GM19328 (cell line): ENCODE data around the gene UROC1.

Experiments used
- ATAC-seq: cut with Tn5 transposase; IDR thresholded peaks from one replicate; pipeline ENCODE4 v1.9.1; 2021; ENCODE audit warnings: mild to moderate bottlenecking, moderate library complexity; ENCODE audit not compliant: unreplicated experiment

The UROC1 gene

DNA sequence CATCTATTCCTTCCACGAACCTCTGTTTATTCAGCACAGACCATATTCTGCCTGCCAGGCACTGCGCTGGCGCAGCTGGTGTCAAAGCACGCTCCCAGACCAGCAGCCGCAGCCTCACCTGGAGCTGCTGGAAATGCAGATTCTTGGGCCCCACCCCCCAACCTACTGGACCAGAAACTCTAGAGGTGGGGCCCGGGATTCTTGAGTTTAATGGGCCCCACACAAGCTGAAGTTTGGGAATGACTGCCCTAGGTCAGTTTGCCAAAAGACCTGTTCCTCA is 13.4 kb upstream of the UROC1 start:
- ATAC-seq = no peak

DNA sequence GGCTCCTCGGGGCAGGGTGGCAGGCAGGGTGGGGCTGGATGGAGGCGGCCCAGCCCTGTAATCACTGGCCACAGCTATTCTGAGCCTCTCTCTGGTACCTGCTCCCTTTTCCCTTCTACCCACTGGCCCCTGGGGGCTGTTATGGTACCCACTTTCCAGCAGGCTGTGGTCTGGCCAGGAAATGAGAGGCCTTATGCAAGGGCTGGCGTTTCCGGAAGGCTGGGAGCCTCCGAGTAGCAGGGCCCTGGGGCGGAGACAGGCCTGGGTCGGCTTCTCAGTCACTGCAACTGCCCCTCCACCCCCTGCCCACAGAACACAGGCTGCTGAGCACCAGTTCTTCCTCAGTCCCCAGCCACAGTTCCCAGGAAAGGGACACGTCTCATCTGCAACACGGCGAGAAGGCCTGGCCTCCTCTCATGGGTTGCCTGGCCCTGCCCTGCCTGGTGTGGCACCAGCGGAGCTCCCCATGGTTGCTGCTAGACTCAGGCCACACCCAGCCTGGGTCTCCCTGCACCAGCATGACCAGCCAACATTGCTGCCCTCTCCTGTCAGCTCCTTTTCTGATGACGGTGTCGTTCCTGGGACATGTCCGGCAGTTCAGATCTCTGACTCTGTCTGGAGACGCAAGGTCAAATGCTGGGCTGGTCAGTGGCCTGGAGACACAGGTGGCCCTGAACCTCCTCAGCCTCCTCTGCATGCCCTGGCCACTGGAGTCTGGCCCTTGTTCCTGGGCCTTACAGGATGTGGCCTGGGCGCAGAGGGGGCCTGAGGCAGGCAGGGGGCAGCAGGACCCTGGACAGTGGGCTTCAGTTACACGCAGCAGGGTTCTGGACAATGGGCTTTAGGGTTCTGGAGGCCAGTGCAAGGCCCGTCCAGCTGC is 12.8 kb upstream of the UROC1 start:
- no peak for ATAC-seq

DNA sequence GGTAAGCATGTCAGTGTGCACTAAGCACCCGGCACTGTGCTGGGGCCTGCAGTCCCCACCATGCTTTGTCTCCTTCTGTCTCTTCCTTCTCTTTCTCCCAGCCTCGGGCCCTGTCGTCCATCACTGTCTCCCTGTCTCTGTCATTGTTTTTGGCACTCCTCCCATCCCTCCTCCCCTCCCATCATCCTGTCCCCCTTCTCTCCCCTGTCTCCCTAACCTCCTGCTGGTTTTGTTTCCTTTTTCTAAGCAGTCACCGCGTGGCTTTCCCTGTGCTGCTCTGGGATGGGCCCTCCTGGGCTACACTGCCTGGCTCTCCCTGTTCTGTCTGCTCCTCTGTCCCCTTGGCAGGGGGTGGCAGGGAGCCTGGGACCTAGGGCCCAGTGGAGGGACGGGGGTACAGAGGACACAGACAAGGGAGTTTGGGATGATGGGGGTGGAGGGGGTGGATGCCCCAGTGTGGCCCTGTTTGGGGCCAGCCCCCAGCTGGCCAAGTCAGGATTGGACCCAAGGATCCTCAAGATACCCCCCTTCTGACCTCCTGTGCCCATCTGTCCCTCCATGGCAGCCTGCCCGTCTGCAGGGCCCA is 12.1 kb upstream of the UROC1 start:
- ATAC-seq = no peak

DNA sequence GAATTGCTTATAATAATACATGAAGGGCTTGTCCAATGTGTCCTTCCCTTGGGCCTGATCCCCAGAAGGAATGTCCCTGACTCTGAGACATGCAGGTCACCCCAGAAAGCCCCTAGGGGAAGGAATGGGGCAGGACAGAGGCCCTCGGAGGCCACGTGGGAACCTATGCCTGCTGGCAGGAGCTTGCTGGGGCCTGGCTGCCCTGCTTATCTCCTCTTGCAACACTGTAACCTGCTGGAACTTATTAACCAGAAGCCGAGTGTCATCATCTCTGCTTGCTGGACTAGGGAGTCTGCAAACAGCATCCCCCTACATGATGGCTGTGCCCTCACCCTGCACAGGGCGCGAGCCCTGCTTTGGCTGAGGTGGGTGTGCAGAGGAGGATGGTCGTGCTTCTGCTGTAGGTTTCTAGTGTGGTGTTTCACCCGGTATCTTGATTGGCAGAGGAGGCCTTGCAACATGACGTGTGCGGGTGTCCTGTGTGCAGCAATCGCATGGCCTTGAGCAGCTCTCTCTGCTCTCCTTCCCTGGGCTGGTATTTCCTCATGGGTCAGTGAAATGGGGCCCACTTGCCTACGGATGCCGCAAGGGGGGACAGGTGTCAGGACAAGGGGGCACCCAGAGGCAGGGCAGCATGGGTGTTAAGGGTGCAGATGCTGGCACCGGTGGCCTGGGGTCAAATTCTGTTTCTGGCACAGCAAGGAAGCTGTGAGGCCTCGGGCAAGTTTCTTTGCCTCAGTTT is 11.4 kb upstream of the UROC1 start:
- ATAC-seq = no peak

DNA sequence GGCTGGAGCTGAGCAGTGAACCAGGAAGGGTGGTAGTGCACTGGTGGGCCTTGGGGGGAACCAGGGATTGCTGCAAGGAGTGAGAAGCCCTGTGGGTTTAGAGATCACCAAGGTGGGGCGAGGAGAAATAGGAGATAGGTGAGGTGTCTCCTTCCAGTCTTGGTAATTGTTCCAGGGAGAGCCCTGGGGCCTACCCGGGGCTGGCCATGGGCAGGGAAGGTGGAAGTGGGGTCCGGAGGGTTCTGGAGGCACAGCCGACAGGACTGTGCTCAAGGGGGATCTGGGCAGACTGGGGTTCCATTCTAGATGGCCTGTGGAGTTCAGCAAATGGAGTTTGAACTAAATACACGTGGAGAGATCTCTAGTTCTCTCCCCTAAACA is 10.8 kb upstream of the UROC1 start:
- no peak for ATAC-seq

DNA sequence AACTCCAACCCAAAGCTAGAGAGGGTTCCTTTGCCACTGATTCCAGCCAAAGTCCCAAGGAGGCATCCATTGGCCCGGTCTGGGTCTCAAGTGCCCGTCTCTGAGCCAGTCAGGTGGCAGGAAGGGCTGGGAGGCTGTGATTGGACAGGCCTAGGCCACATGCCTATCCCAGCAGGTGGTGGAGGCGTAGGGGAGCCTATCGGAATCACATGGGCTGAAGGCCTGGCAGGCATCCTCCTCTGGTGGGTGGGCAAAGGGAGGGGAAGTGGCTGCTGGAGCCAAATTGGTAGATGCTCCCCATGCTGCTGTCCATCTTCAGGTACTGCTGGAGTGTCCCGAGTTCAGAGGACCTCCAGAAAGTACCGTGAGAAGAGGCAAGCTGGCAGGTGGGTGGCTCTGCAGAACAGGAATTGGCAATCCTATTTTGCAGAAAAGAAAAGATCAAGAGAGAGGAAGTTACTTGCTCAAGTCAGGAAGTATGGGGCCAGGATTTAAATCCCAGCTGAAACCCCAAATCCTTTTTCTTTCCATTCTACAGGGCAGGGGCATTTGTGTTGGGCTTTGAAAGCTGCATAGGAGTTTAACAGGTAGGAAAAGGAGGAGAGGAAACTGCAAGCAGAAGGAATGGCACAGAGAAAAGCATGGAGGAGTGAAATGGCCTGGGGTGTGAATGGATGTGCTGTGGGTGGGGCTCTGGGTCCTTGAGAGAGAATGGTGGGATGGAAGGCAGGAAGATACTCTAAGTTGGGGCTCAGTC is 10.1 kb upstream of the UROC1 start:
- no peak for ATAC-seq

DNA sequence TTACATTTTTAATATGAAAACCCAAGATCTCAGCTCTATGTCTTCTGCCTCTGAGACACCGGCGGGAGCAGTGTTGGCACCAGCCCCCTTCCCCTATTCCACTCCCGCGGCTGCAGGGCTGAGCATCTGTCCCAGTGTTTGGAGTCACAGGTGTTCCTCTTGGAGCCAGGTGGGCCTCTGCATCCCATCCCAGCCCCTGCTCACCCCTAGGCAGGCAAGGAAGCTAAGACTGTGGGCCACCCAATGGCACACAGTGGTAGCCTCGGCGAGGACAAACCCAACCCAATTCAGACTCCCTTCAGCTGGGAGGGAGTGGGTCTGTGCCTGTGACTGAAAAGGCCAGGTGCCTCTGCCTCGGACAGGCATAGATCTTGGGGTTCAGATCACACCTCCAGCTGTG is 9.4 kb upstream of the UROC1 start:
- ATAC-seq = no peak

DNA sequence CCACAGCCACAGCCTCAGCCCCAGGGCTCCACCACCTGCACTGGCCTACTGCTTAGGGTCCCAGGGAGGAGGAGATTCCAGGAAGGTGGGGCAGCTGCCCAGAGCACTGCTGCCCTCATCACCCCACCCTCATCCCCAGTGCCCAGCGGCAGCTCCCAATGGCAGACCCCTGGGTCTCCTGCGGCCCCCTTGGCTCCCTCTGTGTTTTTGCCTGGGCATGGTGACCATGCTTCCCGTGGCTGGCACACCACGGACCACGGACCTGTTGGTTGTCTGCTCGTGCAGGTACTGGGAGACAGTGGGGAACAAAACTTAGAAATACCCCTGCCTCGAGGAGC is 9.1 kb upstream of the UROC1 start:
- ATAC-seq = no peak

DNA sequence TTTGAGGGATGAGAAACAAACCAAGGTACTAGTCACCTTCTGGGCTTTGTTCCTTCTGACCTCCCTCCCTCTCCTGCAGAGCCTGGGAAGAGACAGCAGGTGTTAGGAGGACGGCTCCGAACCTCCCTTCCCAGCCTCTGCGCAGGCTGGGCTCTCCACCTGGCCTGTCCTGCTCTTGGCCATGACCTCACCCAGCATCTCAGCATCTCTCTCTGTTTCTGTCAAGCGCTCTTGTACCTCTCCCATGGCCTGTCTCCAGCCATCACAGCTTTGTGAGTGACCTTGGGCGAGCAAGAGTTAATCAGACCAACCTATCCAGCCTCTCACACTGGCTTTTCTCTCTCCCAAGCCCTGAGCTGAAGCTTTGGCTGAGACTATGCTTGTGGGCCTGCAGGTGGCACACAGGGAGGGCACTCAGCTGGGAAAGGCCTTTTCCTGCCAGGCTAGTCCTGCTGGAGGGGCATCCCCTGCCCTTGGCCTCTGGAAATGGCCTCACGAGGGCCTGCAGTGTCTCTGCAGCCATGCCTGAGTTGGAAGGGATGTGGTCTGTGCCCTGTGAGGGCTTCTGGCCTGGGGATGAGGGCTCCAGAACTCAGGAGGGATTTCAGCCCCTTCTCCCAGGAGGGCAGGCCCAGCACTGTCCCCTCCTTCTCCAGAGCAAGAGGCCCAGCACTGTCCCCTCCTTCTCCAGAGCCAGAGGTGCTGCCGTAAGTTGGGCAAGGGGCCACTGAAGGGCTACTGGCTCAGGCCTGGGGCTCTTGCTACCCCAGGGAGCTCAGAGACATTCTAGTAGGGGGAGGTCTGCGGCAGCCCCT is 8.5 kb upstream of the UROC1 start:
- ATAC-seq = no peak

DNA sequence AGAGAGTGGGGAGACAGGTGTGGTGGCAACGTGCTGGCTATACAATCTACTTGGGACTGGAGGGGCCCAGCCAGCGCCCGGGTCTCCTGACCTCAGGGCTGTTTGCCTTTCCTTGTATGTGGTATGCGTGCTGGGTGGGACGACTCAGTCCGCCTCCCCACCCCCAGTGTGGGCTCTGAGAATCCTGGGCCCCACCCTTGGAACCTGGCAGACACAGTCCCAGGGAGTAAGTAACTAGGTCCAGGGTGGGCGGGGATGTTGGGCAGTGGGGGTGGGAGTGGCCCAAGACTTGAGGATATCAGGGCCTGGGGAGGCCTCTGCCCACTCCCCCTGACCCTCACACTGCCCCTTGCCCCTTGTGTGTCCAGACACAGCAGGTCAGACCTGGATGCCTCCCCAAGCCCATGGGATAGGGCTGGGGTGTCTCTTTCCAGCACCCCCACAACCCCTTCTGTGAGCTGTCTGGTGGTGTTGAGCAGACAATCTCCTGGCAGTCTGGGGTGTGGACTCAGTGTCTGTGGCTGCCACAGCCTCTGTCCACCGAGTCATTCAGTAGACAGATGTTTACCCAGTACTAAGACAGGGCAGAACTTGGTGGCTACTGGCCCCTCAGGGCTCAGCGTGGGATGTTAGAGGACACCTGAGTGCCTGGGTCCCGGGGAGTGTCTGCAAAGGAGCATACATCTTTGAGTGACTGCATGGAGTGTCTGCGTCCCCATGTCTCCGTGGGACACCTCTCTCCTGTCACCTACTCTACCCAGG is 7.7 kb upstream of the UROC1 start:
- ATAC-seq = no peak

DNA sequence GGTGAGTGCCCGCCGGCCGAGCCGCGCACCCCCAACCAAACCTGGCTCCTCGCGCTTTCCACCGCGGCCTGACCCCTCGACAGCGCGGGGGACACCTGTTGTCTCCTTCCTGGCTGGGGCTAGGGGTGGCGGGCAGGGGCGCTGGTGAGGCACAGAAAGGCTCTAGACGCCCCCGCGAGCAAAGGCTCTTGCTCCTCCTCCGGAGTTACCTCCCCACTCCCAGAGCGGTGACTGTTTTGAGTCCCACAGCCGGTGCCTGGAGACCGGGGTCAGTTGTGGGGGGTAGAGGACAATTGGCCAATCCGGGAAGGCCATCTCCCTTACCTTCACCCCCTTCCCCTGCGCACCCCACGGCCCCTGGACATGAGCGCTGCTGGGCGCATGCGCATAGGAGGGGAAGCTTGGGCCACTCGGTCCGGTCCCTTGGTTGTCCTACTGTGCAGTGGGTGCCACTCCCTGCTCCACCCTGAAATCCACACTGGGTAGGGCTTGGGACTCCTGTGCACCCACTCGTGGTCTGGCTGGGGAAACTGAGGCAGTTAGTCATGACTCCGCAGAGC is 6.9 kb upstream of the UROC1 start:
- ATAC-seq = no peak

DNA sequence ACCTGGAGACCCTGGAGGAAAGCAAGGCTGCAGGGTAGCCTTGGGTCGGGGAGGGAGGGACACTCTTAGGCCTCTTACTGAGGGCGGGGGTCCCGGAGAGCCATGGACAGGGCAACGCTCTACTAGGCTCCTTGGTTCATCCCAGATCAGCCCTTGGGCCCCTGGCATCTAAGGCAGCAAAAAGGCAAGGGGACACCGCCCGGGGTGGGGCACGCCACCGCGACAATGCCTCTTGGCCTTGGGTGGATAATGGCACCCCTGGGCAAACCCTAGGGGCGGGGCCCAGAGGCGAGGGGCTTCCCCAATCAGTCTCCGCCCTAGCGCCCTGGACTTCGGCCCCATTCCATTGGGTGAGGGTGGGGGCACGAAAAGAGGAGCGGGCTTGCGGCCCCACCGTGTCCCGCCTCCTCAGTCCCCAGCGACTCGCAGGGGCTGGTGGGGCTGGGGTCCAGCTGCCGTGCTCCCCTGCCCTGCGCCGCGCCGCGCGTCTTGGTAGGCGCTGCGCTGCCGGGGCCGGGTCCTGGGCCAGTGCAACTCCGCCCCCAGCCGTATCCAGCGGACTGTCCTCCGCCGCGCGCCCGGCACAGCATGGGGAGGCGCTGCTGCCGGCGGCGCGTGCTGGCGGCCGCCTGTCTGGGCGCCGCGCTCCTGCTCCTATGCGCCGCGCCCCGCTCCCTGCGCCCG is 6.3 kb upstream of the UROC1 start, which contains the start of gene CHST13:
TSS of gene CHST13 (plus strand) at position 411 of the 684 bp plus-strand sequence. CDS start at position 589, 178 bp downstream.
- ATAC-seq = no peak

DNA sequence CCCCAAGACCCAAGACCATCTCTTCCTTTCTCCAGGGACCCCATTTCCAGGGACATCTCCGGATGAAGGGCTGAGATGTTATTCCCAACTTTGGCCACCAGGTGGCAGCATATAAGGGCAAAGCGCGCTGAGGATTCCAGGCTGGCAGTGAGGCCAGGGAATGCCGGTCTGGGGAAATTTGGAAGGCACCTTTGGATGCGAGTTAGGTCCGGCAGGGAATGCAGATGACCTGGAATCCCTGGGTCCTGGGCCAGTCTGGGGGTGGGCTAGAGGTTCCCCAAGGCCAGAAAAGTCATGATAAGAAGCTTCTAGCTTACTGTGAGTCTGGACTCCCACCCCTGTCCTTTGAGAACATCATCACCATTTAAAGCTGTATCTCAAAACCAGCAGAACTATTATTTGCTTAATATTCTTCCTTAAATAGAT is 4.8 kb upstream of the UROC1 start:
- no peak for ATAC-seq

DNA sequence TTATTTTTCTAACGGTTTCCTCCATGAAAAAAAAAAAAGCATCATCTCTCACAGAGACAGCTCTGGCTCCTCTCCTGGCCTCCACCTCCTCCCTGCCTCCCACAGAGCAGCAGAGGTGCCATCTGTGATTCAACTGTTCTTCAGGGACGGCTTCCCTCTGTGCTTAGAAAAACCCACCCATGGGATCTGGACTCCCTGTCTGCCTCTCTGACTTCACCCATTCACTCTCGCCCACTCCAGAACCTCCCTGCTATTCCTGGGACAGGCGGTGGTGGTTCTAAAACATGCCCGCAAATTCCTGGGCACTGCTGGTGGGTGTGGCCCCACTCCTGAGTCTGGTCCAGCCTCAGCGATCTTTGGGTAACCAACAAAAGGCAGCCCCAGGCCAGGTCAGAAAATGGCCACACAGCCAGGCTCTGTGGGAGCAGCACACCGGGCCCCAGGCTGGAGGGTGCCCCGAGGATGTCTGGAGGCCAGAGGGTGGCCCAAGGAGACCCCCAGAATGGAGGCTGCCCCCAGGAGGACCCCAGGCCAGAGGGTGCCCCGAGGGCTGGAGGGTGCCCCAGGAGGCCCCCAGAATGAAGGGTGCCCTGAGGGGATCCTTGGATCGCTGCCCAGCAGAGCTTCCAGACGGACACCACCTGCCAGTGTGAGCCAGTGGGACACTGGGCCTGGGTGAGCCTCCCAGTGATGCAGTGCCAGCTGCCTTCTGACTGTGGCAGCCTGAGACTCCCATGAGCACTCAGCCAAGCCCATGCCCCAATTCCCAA is 3.7 kb upstream of the UROC1 start:
- ATAC-seq = no peak

DNA sequence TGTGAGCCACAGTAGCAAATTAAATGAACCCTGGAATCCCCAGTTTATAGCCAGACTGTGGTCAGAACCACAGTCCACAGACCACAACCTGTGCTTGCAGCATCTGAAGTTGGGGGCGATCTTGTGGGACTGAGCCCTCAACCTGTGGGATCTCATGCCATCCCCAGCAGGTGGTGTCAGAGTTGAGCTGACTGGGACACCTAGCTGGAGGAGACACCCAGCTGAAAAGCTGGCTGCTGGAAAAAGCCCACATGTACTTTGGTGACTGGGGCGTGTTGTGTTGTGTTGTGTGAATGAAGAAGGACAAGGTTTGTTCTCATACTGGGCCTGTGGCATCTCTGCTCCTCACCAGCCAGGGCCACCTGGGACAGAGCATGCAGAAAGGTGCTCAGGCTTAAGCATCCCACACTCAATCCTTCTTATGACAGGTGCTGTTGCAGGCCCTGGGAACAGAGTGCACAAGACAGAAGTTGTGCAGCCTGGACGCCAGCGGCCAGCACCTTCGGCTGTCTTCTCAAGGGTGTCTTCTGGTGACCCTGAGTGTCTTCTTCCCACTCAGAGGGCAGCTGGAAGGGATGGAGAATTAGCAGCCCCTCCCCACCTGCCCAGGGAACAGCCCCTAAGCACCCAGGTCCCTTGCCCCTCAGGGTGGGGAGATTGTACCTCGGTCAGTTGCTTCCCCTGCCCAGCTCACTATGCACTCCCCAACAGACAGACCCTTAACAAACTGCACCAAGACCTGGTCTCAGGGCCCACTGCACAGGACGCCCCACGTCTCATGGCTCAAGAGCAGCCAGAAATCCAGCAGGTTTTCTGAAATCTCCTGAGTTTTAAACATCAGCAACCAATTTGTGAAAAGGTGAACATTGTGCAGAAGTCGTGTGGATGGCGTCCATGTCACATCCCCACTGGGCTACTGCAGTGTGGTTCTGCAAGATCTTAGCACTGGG is 2.2 kb upstream of the UROC1 start:
- ATAC-seq = no peak

DNA sequence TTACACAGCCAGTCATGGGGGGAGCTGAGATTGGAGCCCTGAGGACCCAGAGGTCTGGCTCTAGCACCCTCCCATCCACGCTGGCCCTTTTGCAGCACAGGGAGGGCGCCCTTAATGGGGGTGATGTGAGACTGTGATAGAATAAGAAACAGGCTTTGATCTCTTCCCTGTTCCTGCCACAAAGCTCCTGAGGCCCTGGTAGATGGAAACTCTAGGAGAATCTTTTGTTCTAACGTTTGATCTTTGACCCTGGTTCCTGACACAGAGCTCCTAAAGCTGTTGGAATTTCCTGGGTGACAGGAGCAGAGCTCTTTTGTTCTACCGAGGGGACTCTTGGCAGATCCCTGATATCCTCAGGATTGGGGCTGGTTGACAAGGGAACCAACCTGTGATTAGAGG is 1.2 kb upstream of the UROC1 start:
- ATAC-seq = no peak
